Activated T-cell treated with anti-CD3 and anti-CD28 coated beads, Interleukin-2, amount 50 U/mL, for 24 hours (primary cell): ENCODE measurements around the gene ZBTB16.

ENCODE experiments used
- DNase-seq: peaks from one replicate; pipeline ENCODE4 v3.0.0-alpha.2; 2020
- H3K27ac Mint-ChIP-seq: 2 replicates; pipeline ENCODE4 v1.8.0; 2020; ENCODE audit warnings: mild to moderate bottlenecking, mixed read lengths
- H3K27me3 Mint-ChIP-seq: 2 replicates; pipeline ENCODE4 v1.8.0; 2020; ENCODE audit warnings: mixed read lengths
- H3K36me3 Mint-ChIP-seq: 2 replicates; pipeline ENCODE4 v1.8.0; 2020; ENCODE audit warnings: low read depth, mixed read lengths
- H3K4me1 Mint-ChIP-seq: 2 replicates; pipeline ENCODE4 v1.8.0; 2020; ENCODE audit warnings: low read depth, mixed read lengths
- H3K4me3 Mint-ChIP-seq: 2 replicates; pipeline ENCODE4 v1.8.0; 2020; ENCODE audit warnings: mild to moderate bottlenecking, moderate library complexity, mixed read lengths
- H3K9me3 Mint-ChIP-seq: 2 replicates; pipeline ENCODE4 v1.8.0; 2020; ENCODE audit warnings: mixed read lengths

The ZBTB16 gene

GRCh38 chr11:114090976-114091375 is 31.5 kb downstream of the ZBTB16 start:
- peaks cover 9% of the 10 kb centered on the region for H3K4me1 Mint-ChIP-seq
- H3K27me3 Mint-ChIP-seq: no peaks in the 10 kb centered on the region
- no peak overlapping the region for H3K27ac Mint-ChIP-seq
- H3K36me3 Mint-ChIP-seq: no peaks in the 10 kb centered on the region
- no peaks in the 10 kb centered on the region for H3K9me3 Mint-ChIP-seq
- no peak overlapping the region for H3K4me3 Mint-ChIP-seq
- DNase-seq: no peak

GRCh38 chr11:114091516-114092397 is 32.2 kb downstream of the ZBTB16 start:
- H3K36me3 Mint-ChIP-seq: no peaks in the 10 kb centered on the region
- H3K9me3 Mint-ChIP-seq: no peaks in the 10 kb centered on the region
- H3K27me3 Mint-ChIP-seq: no peaks in the 10 kb centered on the region
- H3K4me3 Mint-ChIP-seq: no peak overlapping the region
- H3K27ac Mint-ChIP-seq: peak overlapping the region; percentile 24
- peaks cover 9% of the 10 kb centered on the region for H3K4me1 Mint-ChIP-seq
- no peak for DNase-seq

- no peak overlapping the region for H3K4me3 Mint-ChIP-seq
- DNase-seq: no peak
- H3K27ac Mint-ChIP-seq: no peak overlapping the region
- peaks cover 4% of the 10 kb centered on the region for H3K4me1 Mint-ChIP-seq
- H3K9me3 Mint-ChIP-seq: no peaks in the 10 kb centered on the region
- no peaks in the 10 kb centered on the region for H3K36me3 Mint-ChIP-seq
- no peaks in the 10 kb centered on the region for H3K27me3 Mint-ChIP-seq
Observed at GRCh38 chr11:114092478-114092877, 33.0 kb downstream of the ZBTB16 start.

GRCh38 chr11:114092953-114093352 is 33.4 kb downstream of the ZBTB16 start:
- peaks cover 6% of the 10 kb centered on the region for H3K4me1 Mint-ChIP-seq
- H3K36me3 Mint-ChIP-seq: no peaks in the 10 kb centered on the region
- DNase-seq: no peak
- no peaks in the 10 kb centered on the region for H3K9me3 Mint-ChIP-seq
- H3K27ac Mint-ChIP-seq: no peak overlapping the region
- no peak overlapping the region for H3K4me3 Mint-ChIP-seq
- H3K27me3 Mint-ChIP-seq: no peaks in the 10 kb centered on the region

- no peak overlapping the region for H3K4me3 Mint-ChIP-seq
- no peak for DNase-seq
- no peaks in the 10 kb centered on the region for H3K9me3 Mint-ChIP-seq
- no peaks in the 10 kb centered on the region for H3K36me3 Mint-ChIP-seq
- H3K27me3 Mint-ChIP-seq: no peaks in the 10 kb centered on the region
- H3K4me1 Mint-ChIP-seq: peaks cover 8% of the 10 kb centered on the region
- H3K27ac Mint-ChIP-seq: no peak overlapping the region
Observed at GRCh38 chr11:114094516-114094915, 35.0 kb downstream of the ZBTB16 start.

- Mint-ChIP-seq H3K4me1 (peaks cover 12% of the 10 kb centered on the region), H3K27ac (no peak overlapping the region), H3K4me3 (no peak overlapping the region), H3K9me3 (no peaks in the 10 kb centered on the region), H3K27me3 (no peaks in the 10 kb centered on the region), H3K36me3 (no peaks in the 10 kb centered on the region)
- no peak for DNase-seq
Observed at GRCh38 chr11:114095899-114096298, 36.4 kb downstream of the ZBTB16 start.

GRCh38 chr11:114097832-114098231 is 38.3 kb downstream of the ZBTB16 start:
- H3K4me3 Mint-ChIP-seq: no peak overlapping the region
- no peaks in the 10 kb centered on the region for H3K36me3 Mint-ChIP-seq
- no peaks in the 10 kb centered on the region for H3K27me3 Mint-ChIP-seq
- no peak for DNase-seq
- H3K27ac Mint-ChIP-seq: no peak overlapping the region
- no peaks in the 10 kb centered on the region for H3K9me3 Mint-ChIP-seq
- H3K4me1 Mint-ChIP-seq: peaks cover 19% of the 10 kb centered on the region

- Mint-ChIP-seq H3K4me1 (peaks cover 30% of the 10 kb centered on the region), H3K27me3 (no peaks in the 10 kb centered on the region), H3K4me3 (no peak overlapping the region), H3K9me3 (no peaks in the 10 kb centered on the region), H3K27ac (no peak overlapping the region), H3K36me3 (no peaks in the 10 kb centered on the region)
- no peak for DNase-seq
Observed at GRCh38 chr11:114098927-114099326, 39.4 kb downstream of the ZBTB16 start.

GRCh38 chr11:114099392-114100178 is 40.1 kb downstream of the ZBTB16 start:
- Mint-ChIP-seq H3K9me3 (no peaks in the 10 kb centered on the region), H3K4me1 (peaks cover 36% of the 10 kb centered on the region), H3K4me3 (no peak overlapping the region), H3K36me3 (no peaks in the 10 kb centered on the region), H3K27ac (no peak overlapping the region), H3K27me3 (no peaks in the 10 kb centered on the region)
- no peak for DNase-seq

- Mint-ChIP-seq H3K4me1 (peaks cover 40% of the 10 kb centered on the region), H3K36me3 (no peaks in the 10 kb centered on the region), H3K27me3 (no peaks in the 10 kb centered on the region), H3K9me3 (no peaks in the 10 kb centered on the region), H3K4me3 (no peak overlapping the region), H3K27ac (peak overlapping the region; percentile 58)
- DNase-seq: no peak
Observed at GRCh38 chr11:114102993-114103896, 43.7 kb downstream of the ZBTB16 start.

- Mint-ChIP-seq H3K4me1 (peaks cover 36% of the 10 kb centered on the region), H3K4me3 (no peak overlapping the region), H3K36me3 (no peaks in the 10 kb centered on the region), H3K27me3 (peaks cover 3% of the 10 kb centered on the region), H3K9me3 (no peaks in the 10 kb centered on the region), H3K27ac (no peak overlapping the region)
- no peak for DNase-seq
Observed at GRCh38 chr11:114105611-114106010, 46.1 kb downstream of the ZBTB16 start.

- H3K4me1 Mint-ChIP-seq: peaks cover 39% of the 10 kb centered on the region
- no peaks in the 10 kb centered on the region for H3K36me3 Mint-ChIP-seq
- no peak overlapping the region for H3K27ac Mint-ChIP-seq
- H3K9me3 Mint-ChIP-seq: no peaks in the 10 kb centered on the region
- peaks cover 3% of the 10 kb centered on the region for H3K27me3 Mint-ChIP-seq
- no peak overlapping the region for H3K4me3 Mint-ChIP-seq
- no peak for DNase-seq
Observed at GRCh38 chr11:114106047-114106446, 46.5 kb downstream of the ZBTB16 start.

GRCh38 chr11:114106986-114107385 is 47.5 kb downstream of the ZBTB16 start:
- peaks cover 7% of the 10 kb centered on the region for H3K27me3 Mint-ChIP-seq
- no peak overlapping the region for H3K4me3 Mint-ChIP-seq
- no peaks in the 10 kb centered on the region for H3K36me3 Mint-ChIP-seq
- no peak overlapping the region for H3K27ac Mint-ChIP-seq
- H3K9me3 Mint-ChIP-seq: no peaks in the 10 kb centered on the region
- peaks cover 46% of the 10 kb centered on the region for H3K4me1 Mint-ChIP-seq
- DNase-seq: no peak

- no peaks in the 10 kb centered on the region for H3K36me3 Mint-ChIP-seq
- no peak overlapping the region for H3K4me3 Mint-ChIP-seq
- H3K27ac Mint-ChIP-seq: no peak overlapping the region
- H3K9me3 Mint-ChIP-seq: no peaks in the 10 kb centered on the region
- H3K4me1 Mint-ChIP-seq: peaks cover 32% of the 10 kb centered on the region
- peaks cover 17% of the 10 kb centered on the region for H3K27me3 Mint-ChIP-seq
- no peak for DNase-seq
Observed at GRCh38 chr11:114108501-114109205, 49.1 kb downstream of the ZBTB16 start.
